ENCODE data around the gene CARS1.

Gene CARS1

DNA sequence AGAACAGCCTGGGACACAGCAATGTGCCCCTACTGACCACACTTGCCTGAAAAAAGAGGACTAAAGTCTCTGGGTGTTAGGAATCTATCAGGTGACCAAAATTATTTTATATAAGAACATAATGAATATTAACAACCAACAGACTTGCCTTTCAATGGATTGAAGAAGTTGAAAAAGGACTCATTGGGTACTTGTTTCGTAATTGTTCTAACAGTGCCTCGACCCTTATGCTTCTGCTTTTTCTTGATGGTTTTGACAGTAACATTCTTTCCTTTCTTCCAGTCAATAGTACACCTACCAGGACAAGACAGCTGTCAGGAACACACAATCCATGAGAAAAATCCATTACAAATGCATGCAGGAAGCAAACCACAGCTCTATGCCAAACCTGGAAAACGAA is 99.0 kb downstream of the CARS1 start:
- no peak for TF ChIP-seq CTCF (IDR thresholded peaks at IDR 0.05)
- no peaks in the 10 kb centered on the region for H3K9me3 ChIP-seq
- no peak overlapping the region for H3K4me3 ChIP-seq (ENCODE audit: low read depth in 1 of 2, low read length in 1 of 2)
- peaks cover 9 to 11% of the 10 kb centered on the region in 2 experiments for H3K4me1 ChIP-seq (ENCODE audit: control insufficient read depth in 1 of 2, insufficient read depth in 1 of 2, low read depth in 1 of 2, low read length in 1 of 2)
- peak overlapping the region; percentile 66 for H3K27ac ChIP-seq
- H3K27me3 ChIP-seq: no peaks in the 10 kb centered on the region
- peaks cover 78% of the 10 kb centered on the region for H3K36me3 ChIP-seq

DNA sequence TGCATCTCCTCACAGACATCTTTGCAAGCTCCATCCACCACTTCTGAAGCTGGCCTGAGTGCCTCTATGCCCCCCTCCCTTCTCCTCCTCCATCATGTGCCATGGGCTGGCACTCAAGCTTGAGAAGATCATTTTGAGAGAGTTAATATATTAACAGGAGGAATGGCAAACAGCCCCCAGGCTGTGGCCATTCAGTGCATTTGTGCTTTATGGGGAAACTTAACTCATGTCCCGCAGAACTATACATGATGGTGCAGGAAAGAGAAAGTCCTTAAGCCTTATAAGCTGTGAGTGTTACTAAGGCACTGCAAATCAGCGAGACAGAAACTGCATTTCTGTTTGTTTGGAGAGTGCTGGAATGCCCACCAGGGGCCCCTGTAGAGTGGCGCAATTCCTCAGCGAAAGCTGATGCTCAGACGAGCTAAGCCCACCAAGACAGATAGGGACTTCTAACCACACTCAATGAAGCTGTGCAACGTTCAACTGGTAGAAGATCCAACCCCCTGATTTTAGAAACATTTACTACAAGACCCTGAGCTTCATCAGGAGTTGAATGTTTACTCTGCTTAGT is 101.2 kb downstream of the CARS1 start:
- Histone ChIP-seq H3K9me3 (no peaks in the 10 kb centered on the region), H3K27me3 (no peaks in the 10 kb centered on the region), H3K4me1 (ENCODE audit: control insufficient read depth in 1 of 2, insufficient read depth in 1 of 2, low read depth in 1 of 2, low read length in 1 of 2) (peaks cover 9 to 11% of the 10 kb centered on the region in 2 experiments), H3K27ac (no peak overlapping the region), H3K36me3 (peaks cover 94% of the 10 kb centered on the region), H3K4me3 (ENCODE audit: low read depth in 1 of 2, low read length in 1 of 2) (no peak overlapping the region)
- no peak for TF ChIP-seq CTCF (IDR thresholded peaks at IDR 0.05)

DNA sequence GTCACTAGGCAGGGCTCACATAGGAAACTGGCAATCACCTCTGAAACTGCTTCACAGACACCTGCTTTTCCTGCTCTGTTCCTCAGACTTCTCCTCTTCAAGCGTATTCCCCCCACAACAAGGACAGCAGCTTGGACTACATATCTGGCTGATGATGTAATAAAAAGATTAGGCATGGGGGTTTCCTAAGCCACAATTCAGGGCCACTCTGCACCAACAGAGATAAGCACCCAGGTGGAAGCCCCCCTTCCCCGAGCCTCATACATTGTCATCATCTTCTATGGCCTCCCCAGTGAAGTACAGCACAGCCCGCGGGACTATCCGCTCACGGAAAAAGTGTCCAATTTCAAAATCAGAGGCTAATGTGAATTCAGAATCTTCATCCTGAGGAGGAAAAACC is 103.0 kb downstream of the CARS1 start:
- no peak overlapping the region for H3K27ac ChIP-seq
- H3K27me3 ChIP-seq: no peaks in the 10 kb centered on the region
- TF ChIP-seq CTCF (IDR thresholded peaks at IDR 0.05): no peak
- peaks cover 9 to 11% of the 10 kb centered on the region in 2 experiments for H3K4me1 ChIP-seq (ENCODE audit: control insufficient read depth in 1 of 2, insufficient read depth in 1 of 2, low read depth in 1 of 2, low read length in 1 of 2)
- no peak overlapping the region for H3K4me3 ChIP-seq (ENCODE audit: low read depth in 1 of 2, low read length in 1 of 2)
- H3K9me3 ChIP-seq: no peaks in the 10 kb centered on the region
- H3K36me3 ChIP-seq: peaks cover 94% of the 10 kb centered on the region

GRCh38 chr11:2952290-2952689 is 104.9 kb downstream of the CARS1 start:
- no peak for TF ChIP-seq CTCF (IDR thresholded peaks at IDR 0.05)
- no peak overlapping the region for H3K27ac ChIP-seq
- H3K27me3 ChIP-seq: no peaks in the 10 kb centered on the region
- no peak overlapping the region for H3K4me3 ChIP-seq (ENCODE audit: low read depth in 1 of 2, low read length in 1 of 2)
- no peaks in the 10 kb centered on the region for H3K4me1 ChIP-seq (ENCODE audit: control insufficient read depth in 1 of 2, insufficient read depth in 1 of 2, low read depth in 1 of 2, low read length in 1 of 2)
- peaks cover 100% of the 10 kb centered on the region for H3K36me3 ChIP-seq
- no peaks in the 10 kb centered on the region for H3K9me3 ChIP-seq

GRCh38 chr11:2951231-2952110 is 105.8 kb downstream of the CARS1 start:
- TF ChIP-seq CTCF (IDR thresholded peaks at IDR 0.05): no peak
- Histone ChIP-seq H3K27me3 (no peaks in the 10 kb centered on the region), H3K36me3 (peaks cover 100% of the 10 kb centered on the region), H3K4me1 (ENCODE audit: control insufficient read depth in 1 of 2, insufficient read depth in 1 of 2, low read depth in 1 of 2, low read length in 1 of 2) (no peaks in the 10 kb centered on the region), H3K4me3 (ENCODE audit: low read depth in 1 of 2, low read length in 1 of 2) (no peak overlapping the region), H3K9me3 (no peaks in the 10 kb centered on the region), H3K27ac (no peak overlapping the region)
